ENCODE results near the gene KCNB1.

The KCNB1 gene

GRCh38 chr20:49372095-49372734, 110.3 kb downstream of the KCNB1 start:
- no peaks in the 10 kb centered on the region for H4K20me1 ChIP-seq (ENCODE audit: control insufficient read depth, insufficient read depth, low read depth, low read length)
- H3K4me3 ChIP-seq (ENCODE audit: low read length), result no peak overlapping the region
- H3K4me2 ChIP-seq (ENCODE audit: low read length), result no peak overlapping the region
- peaks cover 30% of the 10 kb centered on the region for H3K27me3 ChIP-seq (ENCODE audit: control insufficient read depth, low read length)
- H3K9me2 ChIP-seq (replicated peaks; ENCODE audit: control insufficient read depth, low read length), result no peaks in the 10 kb centered on the region
- H3K9me3 ChIP-seq (ENCODE audit: control insufficient read depth, insufficient read depth, low read length), result no peaks in the 10 kb centered on the region
- no peaks in the 10 kb centered on the region for H3F3A ChIP-seq (ENCODE audit: control insufficient read depth, insufficient read depth)
- H3K4me1 ChIP-seq (ENCODE audit: control insufficient read depth, low read length), result no peaks in the 10 kb centered on the region
- H3K79me2 ChIP-seq (ENCODE audit: control insufficient read depth, low read length), result no peaks in the 10 kb centered on the region
- no peak overlapping the region for H3K27ac ChIP-seq (ENCODE audit: low read depth, low read length)
- H3K36me3 ChIP-seq (ENCODE audit: control insufficient read depth, low read length), result no peaks in the 10 kb centered on the region
- no peak for TF ChIP-seq CTCF (IDR thresholded peaks at IDR 0.05; ENCODE audit: low read depth, low read length, poor library complexity, severe bottlenecking)
- no peak for TF ChIP-seq EZH2phosphoT487 (IDR thresholded peaks at IDR 0.05; ENCODE audit: borderline replicate concordance, low read length)

GRCh38 chr20:49368596-49368995, 113.9 kb downstream of the KCNB1 start:
- Histone ChIP-seq H3K4me1 (ENCODE audit: control insufficient read depth, low read length) (no peaks in the 10 kb centered on the region), H3K9me2 (replicated peaks; ENCODE audit: control insufficient read depth, low read length) (no peaks in the 10 kb centered on the region), H3K27me3 (ENCODE audit: control insufficient read depth, low read length) (peaks cover 41% of the 10 kb centered on the region), H3K4me2 (ENCODE audit: low read length) (no peak overlapping the region), H3K9me3 (ENCODE audit: control insufficient read depth, insufficient read depth, low read length) (no peaks in the 10 kb centered on the region), H3F3A (ENCODE audit: control insufficient read depth, insufficient read depth) (no peaks in the 10 kb centered on the region), H3K27ac (ENCODE audit: low read depth, low read length) (no peak overlapping the region), H3K79me2 (ENCODE audit: control insufficient read depth, low read length) (no peaks in the 10 kb centered on the region), H4K20me1 (ENCODE audit: control insufficient read depth, insufficient read depth, low read depth, low read length) (no peaks in the 10 kb centered on the region), H3K36me3 (ENCODE audit: control insufficient read depth, low read length) (no peaks in the 10 kb centered on the region), H3K4me3 (ENCODE audit: low read length) (no peak overlapping the region)
- TF ChIP-seq CTCF (IDR thresholded peaks at IDR 0.05; ENCODE audit: low read depth, low read length, poor library complexity, severe bottlenecking) (no peak), EZH2phosphoT487 (IDR thresholded peaks at IDR 0.05; ENCODE audit: borderline replicate concordance, low read length) (no peak)

- Histone ChIP-seq H3K79me2 (ENCODE audit: control insufficient read depth, low read length) (no peaks in the 10 kb centered on the region), H3F3A (ENCODE audit: control insufficient read depth, insufficient read depth) (no peaks in the 10 kb centered on the region), H3K27me3 (ENCODE audit: control insufficient read depth, low read length) (peaks cover 41% of the 10 kb centered on the region), H4K20me1 (ENCODE audit: control insufficient read depth, insufficient read depth, low read depth, low read length) (no peaks in the 10 kb centered on the region), H3K4me2 (ENCODE audit: low read length) (no peak overlapping the region), H3K9me2 (replicated peaks; ENCODE audit: control insufficient read depth, low read length) (no peaks in the 10 kb centered on the region), H3K4me1 (ENCODE audit: control insufficient read depth, low read length) (no peaks in the 10 kb centered on the region), H3K9me3 (ENCODE audit: control insufficient read depth, insufficient read depth, low read length) (no peaks in the 10 kb centered on the region), H3K4me3 (ENCODE audit: low read length) (no peak overlapping the region), H3K27ac (ENCODE audit: low read depth, low read length) (no peak overlapping the region), H3K36me3 (ENCODE audit: control insufficient read depth, low read length) (no peaks in the 10 kb centered on the region)
- TF ChIP-seq EZH2phosphoT487 (IDR thresholded peaks at IDR 0.05; ENCODE audit: borderline replicate concordance, low read length), result no peak
Observed at GRCh38 chr20:49367113-49367512, 115.4 kb downstream of the KCNB1 start.

GRCh38 chr20:49366687-49367086, 115.8 kb downstream of the KCNB1 start:
- Histone ChIP-seq H3K27ac (ENCODE audit: low read depth, low read length) (no peak overlapping the region), H3K4me2 (ENCODE audit: low read length) (no peak overlapping the region), H4K20me1 (ENCODE audit: control insufficient read depth, insufficient read depth, low read depth, low read length) (no peaks in the 10 kb centered on the region), H3K27me3 (ENCODE audit: control insufficient read depth, low read length) (peaks cover 41% of the 10 kb centered on the region), H3K79me2 (ENCODE audit: control insufficient read depth, low read length) (no peaks in the 10 kb centered on the region), H3K9me3 (ENCODE audit: control insufficient read depth, insufficient read depth, low read length) (no peaks in the 10 kb centered on the region), H3F3A (ENCODE audit: control insufficient read depth, insufficient read depth) (no peaks in the 10 kb centered on the region), H3K4me1 (ENCODE audit: control insufficient read depth, low read length) (no peaks in the 10 kb centered on the region), H3K9me2 (replicated peaks; ENCODE audit: control insufficient read depth, low read length) (no peaks in the 10 kb centered on the region), H3K36me3 (ENCODE audit: control insufficient read depth, low read length) (no peaks in the 10 kb centered on the region), H3K4me3 (ENCODE audit: low read length) (no peak overlapping the region)
- no peak for TF ChIP-seq EZH2phosphoT487 (IDR thresholded peaks at IDR 0.05; ENCODE audit: borderline replicate concordance, low read length)
- TF ChIP-seq CTCF (IDR thresholded peaks at IDR 0.05; ENCODE audit: low read depth, low read length, poor library complexity, severe bottlenecking), result no peak

All from DOHH2 (cell line).